Measurements from ENCODE around the gene MB.

Gene MB

GRCh38 chr22:35577799-35578659, 39.1 kb downstream of the MB start:
- TF ChIP-seq, protein P1, sequence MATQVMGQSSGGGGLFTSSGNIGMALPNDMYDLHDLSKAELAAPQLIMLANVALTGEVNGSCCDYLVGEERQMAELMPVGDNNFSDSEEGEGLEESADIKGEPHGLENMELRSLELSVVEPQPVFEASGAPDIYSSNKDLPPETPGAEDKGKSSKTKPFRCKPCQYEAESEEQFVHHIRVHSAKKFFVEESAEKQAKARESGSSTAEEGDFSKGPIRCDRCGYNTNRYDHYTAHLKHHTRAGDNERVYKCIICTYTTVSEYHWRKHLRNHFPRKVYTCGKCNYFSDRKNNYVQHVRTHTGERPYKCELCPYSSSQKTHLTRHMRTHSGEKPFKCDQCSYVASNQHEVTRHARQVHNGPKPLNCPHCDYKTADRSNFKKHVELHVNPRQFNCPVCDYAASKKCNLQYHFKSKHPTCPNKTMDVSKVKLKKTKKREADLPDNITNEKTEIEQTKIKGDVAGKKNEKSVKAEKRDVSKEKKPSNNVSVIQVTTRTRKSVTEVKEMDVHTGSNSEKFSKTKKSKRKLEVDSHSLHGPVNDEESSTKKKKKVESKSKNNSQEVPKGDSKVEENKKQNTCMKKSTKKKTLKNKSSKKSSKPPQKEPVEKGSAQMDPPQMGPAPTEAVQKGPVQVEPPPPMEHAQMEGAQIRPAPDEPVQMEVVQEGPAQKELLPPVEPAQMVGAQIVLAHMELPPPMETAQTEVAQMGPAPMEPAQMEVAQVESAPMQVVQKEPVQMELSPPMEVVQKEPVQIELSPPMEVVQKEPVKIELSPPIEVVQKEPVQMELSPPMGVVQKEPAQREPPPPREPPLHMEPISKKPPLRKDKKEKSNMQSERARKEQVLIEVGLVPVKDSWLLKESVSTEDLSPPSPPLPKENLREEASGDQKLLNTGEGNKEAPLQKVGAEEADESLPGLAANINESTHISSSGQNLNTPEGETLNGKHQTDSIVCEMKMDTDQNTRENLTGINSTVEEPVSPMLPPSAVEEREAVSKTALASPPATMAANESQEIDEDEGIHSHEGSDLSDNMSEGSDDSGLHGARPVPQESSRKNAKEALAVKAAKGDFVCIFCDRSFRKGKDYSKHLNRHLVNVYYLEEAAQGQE (IDR thresholded peaks at IDR 0.05; ENCODE audit: insufficient read depth in 1 of 2, low read depth in 2 of 2, low read length in 2 of 2) = no peak
- TF ChIP-seq POLR2AphosphoS5 (IDR thresholded peaks at IDR 0.05; ENCODE audit: low read depth, low read length) = no peak
- TF ChIP-seq SIN3A (IDR thresholded peaks at IDR 0.05; ENCODE audit: borderline replicate concordance, insufficient read depth, low read length) = no peak
- no peak for TF ChIP-seq FOXP2 (optimal IDR thresholded peaks at IDR 0.05; ENCODE audit: borderline replicate concordance, extremely low read depth, extremely low read length, insufficient read depth)
- TF ChIP-seq TAF1 (IDR thresholded peaks at IDR 0.05; ENCODE audit: borderline replicate concordance, insufficient read depth, low read length) = no peak

- TF ChIP-seq TAF1 (IDR thresholded peaks at IDR 0.05; ENCODE audit: borderline replicate concordance, insufficient read depth, low read length) (no peak), FOXP2 (optimal IDR thresholded peaks at IDR 0.05; ENCODE audit: borderline replicate concordance, extremely low read depth, extremely low read length, insufficient read depth) (no peak), SIN3A (IDR thresholded peaks at IDR 0.05; ENCODE audit: borderline replicate concordance, insufficient read depth, low read length) (no peak), POLR2AphosphoS5 (IDR thresholded peaks at IDR 0.05; ENCODE audit: low read depth, low read length) (no peak)
- TF ChIP-seq, protein P1 (IDR thresholded peaks at IDR 0.05; ENCODE audit: insufficient read depth in 1 of 2, low read depth in 2 of 2, low read length in 2 of 2) = no peak
Measured at GRCh38 chr22:35576671-35577070, 40.5 kb downstream of the MB start.

DNA sequence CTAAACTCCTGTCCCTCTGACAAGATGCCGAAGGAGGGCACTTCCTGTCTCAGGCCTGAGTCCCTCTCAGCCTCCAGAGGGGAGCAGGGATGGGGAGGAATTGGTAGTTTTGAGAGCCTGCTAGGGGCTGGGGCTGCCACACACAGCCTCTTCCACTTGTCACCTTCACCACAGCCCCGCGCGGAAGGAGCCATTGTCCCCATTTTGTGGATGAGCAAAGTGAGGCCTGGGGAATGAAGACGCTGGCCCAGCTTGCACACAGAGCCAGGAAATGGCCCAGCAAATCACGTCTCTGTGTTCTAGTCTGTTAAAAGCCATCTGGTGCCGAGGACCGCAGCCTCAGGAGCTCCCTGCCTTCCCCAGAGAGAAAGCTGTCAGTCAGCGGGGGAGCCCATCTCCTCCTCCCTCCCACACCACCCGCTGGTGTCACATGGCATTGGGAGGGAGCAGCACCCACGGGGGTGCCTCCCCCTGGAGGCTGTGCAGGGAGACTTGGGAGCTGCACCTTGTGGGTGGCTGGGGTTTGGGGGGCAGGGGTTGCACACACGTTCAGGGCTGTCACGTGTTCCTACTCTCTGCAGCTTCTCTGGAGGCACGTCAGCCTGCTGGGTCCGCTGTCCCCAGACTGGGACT, 41.9 kb downstream of the MB start:
- TF ChIP-seq TAF1 (IDR thresholded peaks at IDR 0.05; ENCODE audit: borderline replicate concordance, insufficient read depth, low read length) = no peak

DNA sequence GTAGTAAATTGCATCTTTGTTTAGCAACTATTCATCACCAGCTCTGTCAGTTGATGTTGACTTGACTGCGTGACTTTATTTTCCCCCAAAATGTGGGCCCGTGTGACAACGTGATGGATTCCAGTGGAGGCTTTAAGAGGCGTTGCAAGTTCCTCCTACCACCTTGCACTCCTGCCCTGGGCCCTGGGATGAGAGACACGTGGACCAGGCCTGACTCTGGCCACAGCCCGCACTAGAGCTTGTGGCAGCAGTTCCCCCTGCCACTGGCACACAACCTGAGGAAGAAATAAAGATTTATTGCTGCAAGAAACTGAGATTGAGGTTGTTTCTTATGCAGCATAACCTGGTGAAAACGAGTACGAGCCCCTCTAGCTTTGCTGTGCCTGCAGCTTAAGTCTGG, 44.6 kb downstream of the MB start:
- TF ChIP-seq TAF1 (IDR thresholded peaks at IDR 0.05; ENCODE audit: borderline replicate concordance, insufficient read depth, low read length) = no peak
- TF ChIP-seq, protein P1 (IDR thresholded peaks at IDR 0.05; ENCODE audit: insufficient read depth in 1 of 2, low read depth in 2 of 2, low read length in 2 of 2) = no peak
- no peak for TF ChIP-seq FOXP2 (optimal IDR thresholded peaks at IDR 0.05; ENCODE audit: borderline replicate concordance, extremely low read depth, extremely low read length, insufficient read depth)
- no peak for TF ChIP-seq POLR2AphosphoS5 (IDR thresholded peaks at IDR 0.05; ENCODE audit: low read depth, low read length)
- no peak for TF ChIP-seq SIN3A (IDR thresholded peaks at IDR 0.05; ENCODE audit: borderline replicate concordance, insufficient read depth, low read length)

GRCh38 chr22:35570686-35571194, 46.4 kb downstream of the MB start:
- TF ChIP-seq POLR2AphosphoS5 (IDR thresholded peaks at IDR 0.05; ENCODE audit: low read depth, low read length) = no peak
- no peak for TF ChIP-seq SIN3A (IDR thresholded peaks at IDR 0.05; ENCODE audit: borderline replicate concordance, insufficient read depth, low read length)
- TF ChIP-seq, protein P1 (IDR thresholded peaks at IDR 0.05; ENCODE audit: insufficient read depth in 1 of 2, low read depth in 2 of 2, low read length in 2 of 2) = no peak
